GM23338 (cell line): ENCODE data around the gene DDX19B. TPM values are rescaled to one million over a fixed set of nuclear protein-coding genes. Genes with fewer than 3 reads are reported as not detected.

Experiments
- ATAC-seq: fragments of 200-7000 bp; cut with Tn5 transposase; 3 replicates; pipeline ENCODE4 v1.9.1; 2020
- DNase-seq: peaks from one replicate; pipeline ENCODE4 v3.0.0-alpha.2; 2015; ENCODE audit warnings: low spot score
- H2AFZ ChIP-seq: fragments of 200-600 bp; sonication (generic); 2 replicates; pipeline ENCODE4 v1.8.0; 2016; ENCODE audit warnings: antibody characterized with exemption, mild to moderate bottlenecking, moderate library complexity
- H3F3A ChIP-seq: fragments of 200-600 bp; sonication (generic); replicated peaks from 2 replicates; pipeline ENCODE4 v1.8.0; 2017; ENCODE audit warnings: antibody characterized with exemption, mixed run types, low read depth
- H3K27ac ChIP-seq: fragments of 200-600 bp; sonication (generic); 2 replicates; pipeline ENCODE4 v1.6.1; 2016; ENCODE audit warnings: low read depth
- H3K27me3 ChIP-seq: fragments of 200-600 bp; sonication (generic); 2 replicates; pipeline ENCODE4 v1.8.0; 2016; ENCODE audit warnings: mild to moderate bottlenecking, mixed run types, moderate library complexity; ENCODE audit not compliant: insufficient read depth
- H3K36me3 ChIP-seq: fragments of 200-600 bp; sonication (generic); 2 replicates; pipeline ENCODE4 v1.8.0; 2016; ENCODE audit warnings: mild to moderate bottlenecking; ENCODE audit not compliant: insufficient read depth
- H3K4me1 ChIP-seq: fragments of 200-600 bp; sonication (generic); 2 replicates; pipeline ENCODE4 v1.8.0; 2016; ENCODE audit warnings: mild to moderate bottlenecking, moderate library complexity; ENCODE audit not compliant: insufficient read depth
- H3K4me2 ChIP-seq: fragments of 200-600 bp; sonication (generic); 2 replicates; pipeline ENCODE4 v1.7.1; 2017; ENCODE audit warnings: mixed run types
- H3K4me3 ChIP-seq: fragments of 200-600 bp; sonication (generic); 2 replicates; pipeline ENCODE4 v1.6.1; 2016; ENCODE audit warnings: mixed run types
- H3K79me2 ChIP-seq: fragments of 200-600 bp; sonication (generic); replicated peaks from 2 replicates; pipeline ENCODE4 v1.8.0; 2017; ENCODE audit warnings: mild to moderate bottlenecking; ENCODE audit not compliant: insufficient read depth
- H3K9me2 ChIP-seq: fragments of 200-600 bp; sonication (generic); 2 replicates; pipeline ENCODE4 v1.8.0; 2017; ENCODE audit not compliant: insufficient read depth
- H4K20me1 ChIP-seq: fragments of 200-600 bp; sonication (generic); replicated peaks from 2 replicates; pipeline ENCODE4 v1.8.0; 2017; ENCODE audit warnings: mild to moderate bottlenecking; ENCODE audit not compliant: insufficient read depth
- H3K27ac Mint-ChIP-seq: 2 replicates; pipeline ENCODE4 v1.8.0; 2020; ENCODE audit warnings: inconsistent platforms, mild to moderate bottlenecking, moderate library complexity, mixed read lengths
- H3K27me3 Mint-ChIP-seq: 3 replicates; pipeline ENCODE4 v1.8.0; 2022; ENCODE audit warnings: low read depth, mild to moderate bottlenecking, moderate library complexity, mixed read lengths, inconsistent platforms; ENCODE audit not compliant: insufficient read depth, poor library complexity
- H3K36me3 Mint-ChIP-seq: 3 replicates; pipeline ENCODE4 v1.8.0; 2021; ENCODE audit warnings: low read depth, mild to moderate bottlenecking, inconsistent platforms, moderate library complexity, mixed read lengths
- H3K4me1 Mint-ChIP-seq: 3 replicates; pipeline ENCODE4 v1.8.0; 2020; ENCODE audit warnings: mild to moderate bottlenecking, inconsistent platforms, mixed read lengths
- H3K4me3 Mint-ChIP-seq: 3 replicates; pipeline ENCODE4 v1.8.0; 2021; ENCODE audit warnings: moderate library complexity, mild to moderate bottlenecking, inconsistent platforms, mixed read lengths
- H3K9me3 Mint-ChIP-seq: 3 replicates; pipeline ENCODE4 v1.8.0; 2020; ENCODE audit warnings: moderate library complexity, mild to moderate bottlenecking, inconsistent platforms, mixed read lengths
- ETS1 ChIP-seq: IDR thresholded peaks from 2 replicates; pipeline ENCODE4 v1.6.1; 2016; ENCODE audit warnings: antibody characterized with exemption
- NANOG ChIP-seq: IDR thresholded peaks from 2 replicates; pipeline ENCODE4 v1.6.1; 2016; ENCODE audit warnings: antibody characterized with exemption, borderline replicate concordance
- POLR2AphosphoS5 ChIP-seq: IDR thresholded peaks from 2 replicates; pipeline ENCODE4 v1.6.1; 2016; ENCODE audit warnings: antibody characterized with exemption, low read depth
- STAT1 ChIP-seq: IDR thresholded peaks from one replicate; pipeline ENCODE4 v1.6.1; 2016; ENCODE audit warnings: antibody characterized with exemption; ENCODE audit not compliant: unreplicated experiment
- ZNF114 ChIP-seq: fragments of 250-450 bp; sonication (Bioruptor Pico); IDR thresholded peaks from 2 replicates; pipeline ENCODE4 v1.5.0; 2020; ENCODE audit warnings: mild to moderate bottlenecking, moderate library complexity
- ZNF462 ChIP-seq: fragments of 250-450 bp; sonication (Bioruptor Pico); IDR thresholded peaks from 2 replicates; pipeline ENCODE4 v1.5.0; 2020; ENCODE audit warnings: mild to moderate bottlenecking, moderate library complexity
- polyA plus RNA-seq: library from polyadenylated mRNA; unstranded; fragments of >200 nt; fragmentation: Nextera tagmentation; extraction: Ambion mirVana; gene quantifications from 2 replicates; pipeline ENCODE4 v1.2.1, GENCODE V29; 2016
- total RNA-seq: library from RNA; depleted of rRNA; stranded (reverse); fragments of >200 nt; shearing (Covaris generic); gene quantifications from 2 replicates; pipeline ENCODE4 v1.2.3, GENCODE V29; 2014
- TF ChIP-seq, protein P1 (sequence below), 2 experiments: fragments of 200-600 bp in 1 of 2; sonication (generic) in 1 of 2; conservative IDR thresholded peaks; 2 replicates each; pipeline versions ENCODE4 v1.5.1 to v1.6.1; 2016 to 2017; ENCODE audit warnings: antibody characterized with exemption in 2 of 2, low read depth in 2 of 2, mild to moderate bottlenecking in 2 of 2, moderate library complexity in 1 of 2

DDX19B gene
- total and polyA plus RNA-seq, 2 experiments from 2014 or later: 42.2 to 45.8 TPM

DNA sequence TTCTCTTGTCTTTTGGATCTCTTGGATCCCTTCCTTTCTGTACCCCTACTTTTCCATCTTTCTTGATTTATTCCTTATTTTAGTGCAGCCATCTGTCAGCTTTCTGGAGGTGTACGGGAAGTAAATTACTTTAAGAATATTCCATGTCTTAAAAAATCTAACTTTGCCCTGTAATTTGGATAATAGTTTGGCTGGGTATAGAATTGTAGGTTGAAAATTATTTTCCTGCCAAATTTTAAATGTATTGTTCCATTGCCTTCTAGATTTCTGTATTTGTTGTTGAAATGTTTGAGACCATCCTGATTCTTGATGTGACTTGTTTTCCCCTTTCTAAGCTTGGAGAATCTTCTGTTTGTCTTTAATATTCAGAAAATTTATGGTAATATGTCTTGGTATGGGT, 2.1 kb downstream of the DDX19B start (continued):
- no peak for TF ChIP-seq ZNF462 (CRISPR knock-in tag)
- no peak for TF ChIP-seq ZNF114 (CRISPR knock-in tag)
- TF ChIP-seq, protein P1, sequence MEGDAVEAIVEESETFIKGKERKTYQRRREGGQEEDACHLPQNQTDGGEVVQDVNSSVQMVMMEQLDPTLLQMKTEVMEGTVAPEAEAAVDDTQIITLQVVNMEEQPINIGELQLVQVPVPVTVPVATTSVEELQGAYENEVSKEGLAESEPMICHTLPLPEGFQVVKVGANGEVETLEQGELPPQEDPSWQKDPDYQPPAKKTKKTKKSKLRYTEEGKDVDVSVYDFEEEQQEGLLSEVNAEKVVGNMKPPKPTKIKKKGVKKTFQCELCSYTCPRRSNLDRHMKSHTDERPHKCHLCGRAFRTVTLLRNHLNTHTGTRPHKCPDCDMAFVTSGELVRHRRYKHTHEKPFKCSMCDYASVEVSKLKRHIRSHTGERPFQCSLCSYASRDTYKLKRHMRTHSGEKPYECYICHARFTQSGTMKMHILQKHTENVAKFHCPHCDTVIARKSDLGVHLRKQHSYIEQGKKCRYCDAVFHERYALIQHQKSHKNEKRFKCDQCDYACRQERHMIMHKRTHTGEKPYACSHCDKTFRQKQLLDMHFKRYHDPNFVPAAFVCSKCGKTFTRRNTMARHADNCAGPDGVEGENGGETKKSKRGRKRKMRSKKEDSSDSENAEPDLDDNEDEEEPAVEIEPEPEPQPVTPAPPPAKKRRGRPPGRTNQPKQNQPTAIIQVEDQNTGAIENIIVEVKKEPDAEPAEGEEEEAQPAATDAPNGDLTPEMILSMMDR (conservative IDR thresholded peaks at IDR 0.05; ENCODE audit: low read depth in 2 of 2): no peak
- TF ChIP-seq ETS1: no peak

- Histone ChIP-seq H4K20me1 (peaks cover 38% of the 10 kb centered on the region), H3K4me1 (peaks cover 9% of the 10 kb centered on the region), H3K9me2 (no peaks in the 10 kb centered on the region), H3F3A (0 out of 2 replicates have a peak, but pooled peaks cover 10% of the 10 kb centered on the region), H3K79me2 (peaks cover 89% of the 10 kb centered on the region), H2AFZ (no peak overlapping the region), H3K36me3 (no peaks in the 10 kb centered on the region), H3K27me3 (no peaks in the 10 kb centered on the region), H3K27ac (peak overlapping the region; percentile 39; the same call in 1 of the 2 replicates), H3K4me2 (no peak overlapping the region), H3K4me3 (no peak overlapping the region)
- H3K4me1 Mint-ChIP-seq: peaks cover 14% of the 10 kb centered on the region
- DNase-seq (no peak), ATAC-seq (no peak)
- no peak overlapping the region for H3K4me3 Mint-ChIP-seq
- H3K27me3 Mint-ChIP-seq: peaks cover 5% of the 10 kb centered on the region
- no peaks in the 10 kb centered on the region for H3K9me3 Mint-ChIP-seq
- H3K36me3 Mint-ChIP-seq: peaks cover 17% of the 10 kb centered on the region
- no peak overlapping the region for H3K27ac Mint-ChIP-seq
- TF ChIP-seq STAT1: no peak
- TF ChIP-seq, protein P1 (conservative IDR thresholded peaks at IDR 0.05; ENCODE audit: low read depth in 2 of 2): no peak
- no peak for TF ChIP-seq POLR2AphosphoS5
- TF ChIP-seq NANOG: no peak
Measured at GRCh38 chr16:70302745-70303144, 3.8 kb downstream of the DDX19B start.
